A549 (cell line): ENCODE measurements around the gene NHSL2. TPM values are rescaled to one million over a fixed set of nuclear protein-coding genes. Genes with fewer than 3 reads are reported as not detected.
"Not testable (repeated sequence)": the region's sequence is repeated elsewhere in the genome, so short reads cannot be mapped to it uniquely, and the experiment has no call there.

ENCODE experiments used
- ATAC-seq, 2 experiments: fragments of 200-7000 bp in 1 of 2; fragments of >200 bp in 1 of 2; cut with Nextera tagmentation in 1 of 2; cut with Tn5 transposase in 1 of 2; 3 replicates each; pipeline versions ENCODE4 v1.8.0 to v1.9.1; 2018 to 2020; ENCODE audit warnings: mild to moderate bottlenecking in 1 of 2, moderate library complexity in 1 of 2
- CTCF ChIA-PET: fragments of 300-600 bp; sonication (Branson Sonifier 250); formaldehyde crosslinking; extraction: SDS; loops from one replicate; lab custom pipeline; 2021; ENCODE audit warnings: antibody characterized with exemption, inconsistent platforms; lab: Yijun Ruan, JAX
- POLR2A ChIA-PET: fragments of 350-600 bp; formaldehyde crosslinking; extraction: SDS; loops from one replicate; lab custom pipeline; 2021; ENCODE audit warnings: antibody characterized with exemption, inconsistent platforms; lab: Yijun Ruan, JAX
- DNase-seq, 2 experiments: peaks; one replicate each; pipeline versions ENCODE4 v3.0.0 to v3.0.0-alpha.2; 2011 to 2016; ENCODE audit warnings: low read depth in 1 of 2, low spot score in 1 of 2
- FAIRE-seq: peaks from 2 replicates; lab custom pipeline; 2011; peaks lifted over from hg19 to GRCh38; lab: Jason Lieb, UNC
- H3K27ac ChIP-seq, 2 experiments: fragments of >200 bp; sonication (Bioruptor Twin); formaldehyde crosslinking; 3 replicates each; pipeline ENCODE4 v1.5.1; 2016 to 2017
- H3K4me1 ChIP-seq: fragments of >200 bp; sonication (Bioruptor Twin); formaldehyde crosslinking; 3 replicates; pipeline ENCODE4 v1.6.1; 2016
- H3K4me2 ChIP-seq: fragments of >200 bp; sonication (Bioruptor Twin); formaldehyde crosslinking; 3 replicates; pipeline ENCODE4 v1.6.1; 2016
- H3K4me3 ChIP-seq: fragments of >200 bp; sonication (Bioruptor Twin); formaldehyde crosslinking; 3 replicates; pipeline ENCODE4 v1.5.1; 2016
- H3K9me3 ChIP-seq: fragments of >200 bp; sonication (Bioruptor Twin); formaldehyde crosslinking; 3 replicates; pipeline ENCODE4 v1.6.1; 2016
- BHLHE40 ChIP-seq: IDR thresholded peaks from 2 replicates; pipeline ENCODE4 v1.6.1; 2012; ENCODE audit warnings: low read depth, low read length, inconsistent platforms
- CEBPB ChIP-seq, 2 experiments: fragments of >200 bp in 1 of 2; sonication (Bioruptor Twin) in 1 of 2; formaldehyde crosslinking in 1 of 2; IDR thresholded peaks; 2 replicates each; pipeline ENCODE4 v1.6.1; 2012 to 2016
- CHD2 ChIP-seq: fragments of 150-350 bp; IDR thresholded peaks from 2 replicates; pipeline ENCODE4 v1.6.1; 2014; ENCODE audit warnings: low read length; ENCODE audit not compliant: partially characterized antibody
- FOXS1 ChIP-seq: fragments of 250-450 bp; sonication (Bioruptor Pico); IDR thresholded peaks from 2 replicates; pipeline ENCODE4 v1.5.0; 2020; ENCODE audit warnings: mild to moderate bottlenecking, moderate library complexity
- HDAC2 ChIP-seq: fragments of 200-600 bp; sonication (generic); IDR thresholded peaks from 2 replicates; pipeline ENCODE4 v1.6.1; 2016
- HEYL ChIP-seq: fragments of 250-450 bp; sonication (Bioruptor Pico); IDR thresholded peaks from 2 replicates; pipeline ENCODE4 v1.8.0; 2021; ENCODE audit warnings: mild to moderate bottlenecking, moderate library complexity
- HMGXB4 ChIP-seq: fragments of 250-450 bp; sonication (Bioruptor Pico); IDR thresholded peaks from 2 replicates; pipeline ENCODE4 v1.5.0; 2021; ENCODE audit warnings: mild to moderate bottlenecking, moderate library complexity, borderline replicate concordance
- HOXB5 ChIP-seq: fragments of 250-450 bp; sonication (Bioruptor Pico); IDR thresholded peaks from 2 replicates; pipeline ENCODE4 v1.5.0; 2020; ENCODE audit warnings: mild to moderate bottlenecking, moderate library complexity
- JUN ChIP-seq, 2 experiments: fragments of >200 bp; sonication (Bioruptor Twin); formaldehyde crosslinking; IDR thresholded peaks; 2 replicates in 1 of 2; 3 replicates in 1 of 2; pipeline ENCODE4 v1.6.1; 2016 to 2017
- KDM5A ChIP-seq: fragments of 200-600 bp; sonication (generic); IDR thresholded peaks from 2 replicates; pipeline ENCODE4 v1.6.1; 2016; ENCODE audit warnings: antibody characterized with exemption, mild to moderate bottlenecking
- NFE2L2 ChIP-seq: fragments of 150-350 bp; conservative IDR thresholded peaks from 2 replicates; pipeline ENCODE4 v1.6.1; 2014; ENCODE audit warnings: low read length
- NPAS2 ChIP-seq: fragments of 250-450 bp; sonication (Bioruptor Pico); IDR thresholded peaks from 2 replicates; pipeline ENCODE4 v1.8.0; 2022; ENCODE audit warnings: mild to moderate bottlenecking, moderate library complexity, borderline replicate concordance
- NR3C1 ChIP-seq: fragments of >200 bp; sonication (Bioruptor Twin); formaldehyde crosslinking; IDR thresholded peaks from 3 replicates; pipeline ENCODE4 v1.6.1; 2017
- PHF8 ChIP-seq: fragments of 200-600 bp; sonication (generic); IDR thresholded peaks from 2 replicates; pipeline ENCODE4 v1.6.1; 2016; ENCODE audit warnings: low read depth, mild to moderate bottlenecking, antibody characterized with exemption, moderate library complexity, borderline replicate concordance
- POLR2AphosphoS2 ChIP-seq: conservative IDR thresholded peaks from 2 replicates; pipeline ENCODE4 v1.6.1; 2012; ENCODE audit warnings: low read length, improper control_type of control experiment, inconsistent platforms
- RFX5 ChIP-seq: fragments of 450-650 bp; IDR thresholded peaks from 2 replicates; pipeline ENCODE4 v1.7.1; 2014; ENCODE audit warnings: antibody characterized with exemption, mild to moderate bottlenecking, moderate library complexity
- RNF2 ChIP-seq: fragments of 200-600 bp; sonication (generic); IDR thresholded peaks from 2 replicates; pipeline ENCODE4 v1.6.1; 2016; ENCODE audit warnings: low read depth, mild to moderate bottlenecking, antibody characterized with exemption, moderate library complexity, borderline replicate concordance
- SMC3 ChIP-seq: fragments of >200 bp; sonication (Bioruptor Twin); formaldehyde crosslinking; IDR thresholded peaks from 3 replicates; pipeline ENCODE4 v1.6.1; 2018; ENCODE audit warnings: inconsistent platforms
- TFCP2L1 ChIP-seq: fragments of 250-450 bp; sonication (Bioruptor Pico); IDR thresholded peaks from 2 replicates; pipeline ENCODE4 v1.5.0; 2021; ENCODE audit warnings: mild to moderate bottlenecking
- USF2 ChIP-seq: fragments of 450-650 bp; IDR thresholded peaks from 2 replicates; pipeline ENCODE4 v1.6.1; 2014; ENCODE audit warnings: antibody characterized with exemption
- ZSCAN20 ChIP-seq: fragments of 250-450 bp; sonication (Bioruptor Pico); IDR thresholded peaks from 2 replicates; pipeline ENCODE4 v1.8.0; 2022; ENCODE audit warnings: mild to moderate bottlenecking, moderate library complexity
- WGBS: methylation state at CpG from one replicate; pipeline ENCODE4 v1.1.6; 2017; ENCODE audit errors: missing lambda C conversion rate; 5-methylcytosine and 5-hydroxymethylcytosine counted together
- polyA plus RNA-seq, 4 experiments: library from polyadenylated mRNA; depleted of rRNA in 3 of 4; stranded (reverse); fragments of >200 nt; fragmentation: RNase III in 1 of 4; extraction: RNeasy Plus Mini Kit Qiagen cat#74134 plus additional on column Dnase treatment in 1 of 4; gene quantifications; 2 replicates in 3 of 4; 3 replicates in 1 of 4; pipeline ENCODE4 v1.2.3, GENCODE V29; 2011 to 2017

Gene NHSL2
- polyA plus RNA-seq, 2 of the 4 experiments (the other 2 are of a cell fraction), result 0.26 to 0.48 TPM

- TF ChIP-seq NPAS2 (no peak), HOXB5 (CRISPR knock-in tag) (no peak), CEBPB (IDR thresholded peaks at IDR 0.05) (no peak), FOXS1 (CRISPR knock-in tag) (no peak), POLR2AphosphoS2 (no peak), JUN (IDR thresholded peaks at IDR 0.05) (no peak), HDAC2 (no peak), BHLHE40 (no peak), PHF8 (no peak), ZSCAN20 (CRISPR knock-in tag) (no peak), NR3C1 (no peak), HMGXB4 (no peak)
- TF ChIP-seq, all 56 proteins: peak for 0
- H3K9me3 ChIP-seq, result no peaks in the 10 kb centered on the region
- CTCF ChIA-PET, result no interaction called here
- POLR2A ChIA-PET, result no interaction called here
- H3K4me3 ChIP-seq, result no peak overlapping the region
- H3K4me1 ChIP-seq, result no peaks in the 10 kb centered on the region
- ATAC-seq, result no peak
- no peak overlapping the region for H3K27ac ChIP-seq
- no peak for DNase-seq
- WGBS, result 26% methylated on average over 8 of the region's 12 CpGs
- no peak overlapping the region for H3K4me2 ChIP-seq
- FAIRE-seq, result no peak
Measured at GRCh38 chrX:71873459-71873833, 37.2 kb upstream of the NHSL2 start.

- CTCF ChIA-PET, H3K4me1 ChIP-seq, FAIRE-seq, H3K4me3 ChIP-seq, POLR2A ChIA-PET, H3K9me3 ChIP-seq, H3K4me2 ChIP-seq, H3K27ac ChIP-seq, ATAC-seq, DNase-seq: not testable (repeated sequence)
- no CpG with 5 or more reads among the region's 32 CpGs for WGBS
Measured at GRCh38 chrX:71876841-71877240, 33.8 kb upstream of the NHSL2 start.

- ATAC-seq (no peak), FAIRE-seq (no peak), DNase-seq (no peak)
- ChIA-PET POLR2A (no interaction called here), CTCF (no interaction called here)
- no peak for TF ChIP-seq HMGXB4
- TF ChIP-seq TFCP2L1 (CRISPR knock-in tag), result no peak
- no peak for TF ChIP-seq BHLHE40
- no peak for TF ChIP-seq HEYL (CRISPR knock-in tag)
- TF ChIP-seq SMC3, result no peak
- no peak for TF ChIP-seq HOXB5 (CRISPR knock-in tag)
- no peak for TF ChIP-seq POLR2AphosphoS2
- TF ChIP-seq CHD2, result no peak
- no peak for TF ChIP-seq USF2
- no peak for TF ChIP-seq NFE2L2
- no peak for TF ChIP-seq RNF2
- no peak for TF ChIP-seq CEBPB (IDR thresholded peaks at IDR 0.05)
- no peak for TF ChIP-seq RFX5
- no peak for TF ChIP-seq FOXS1 (CRISPR knock-in tag)
- no peak for TF ChIP-seq KDM5A
- Histone ChIP-seq H3K4me3 (no peak overlapping the region), H3K4me2 (no peak overlapping the region), H3K9me3 (no peaks in the 10 kb centered on the region), H3K27ac (no peak overlapping the region), H3K4me1 (no peaks in the 10 kb centered on the region)
- 38% methylated on average over 3 of the region's 3 CpGs for WGBS
Measured at GRCh38 chrX:71885099-71885498, 25.5 kb upstream of the NHSL2 start.
